Ascending aorta (tissue), 2 donors: ENCODE measurements around the gene SMCHD1. TPM values are rescaled to one million over a fixed set of nuclear protein-coding genes. Genes with fewer than 3 reads are reported as not detected.
"Not testable (repeated sequence)": the region's sequence is repeated elsewhere in the genome, so short reads cannot be mapped to it uniquely, and the experiment has no call there.

Source experiments
- DNase-seq, 2 donors: peaks; one replicate each; pipeline ENCODE4 v3.0.0-alpha.2; 2019; ENCODE audit warnings: low spot score in 2 of 2
- H3K27ac ChIP-seq, 2 donors: fragments of 200-600 bp; sonication (generic); one replicate each; pipeline ENCODE4 v1.5.1; 2016 to 2017; ENCODE audit warnings: mild to moderate bottlenecking in 1 of 2
- H3K27me3 ChIP-seq: fragments of 200-600 bp; sonication (generic); one replicate; pipeline ENCODE4 v1.5.1; 2017
- H3K36me3 ChIP-seq, 2 donors: fragments of 200-600 bp; sonication (generic); one replicate each; pipeline ENCODE4 v1.5.1; 2016
- H3K4me1 ChIP-seq, 2 donors: fragments of 200-600 bp; sonication (generic); one replicate each; pipeline ENCODE4 v1.5.1; 2016 to 2017; ENCODE audit warnings: mild to moderate bottlenecking in 1 of 2
- H3K4me3 ChIP-seq, 2 donors: fragments of 200-600 bp; sonication (generic); one replicate each; pipeline ENCODE4 v1.5.1; 2016 to 2017; ENCODE audit warnings: mild to moderate bottlenecking in 1 of 2
- H3K9me3 ChIP-seq, 2 donors: fragments of 200-600 bp; sonication (generic); one replicate each; pipeline ENCODE4 v1.5.1; 2016
- CTCF ChIP-seq, 3 experiments: fragments of 200-600 bp in 2 of 3; fragments of 450-650 bp in 1 of 3; sonication (generic) in 2 of 3; IDR thresholded peaks; one replicate each; pipeline ENCODE4 v1.5.1; 2016 to 2019; ENCODE audit warnings: antibody characterized with exemption in 3 of 3, mild to moderate bottlenecking in 1 of 3, moderate library complexity in 1 of 3
- intact Hi-C: fragments of 100-400 bp; cut with DNase I; formaldehyde crosslinking; loops from one replicate; pipeline ENCODE4 v1.15.1; 2023
- total RNA-seq: library from RNA; depleted of rRNA; stranded (reverse); fragments of >200 nt; gene quantifications from one replicate; pipeline ENCODE4 v1.1.0, GENCODE V29; 2016

SMCHD1 gene
- total RNA-seq, 1 donor from 2014 or later = 29.2 TPM

GRCh38 chr18:2847317-2848246, 192.1 kb downstream of the SMCHD1 start:
- TF ChIP-seq CTCF (IDR thresholded peaks at IDR 0.05) = peak in 1 of 3 experiments; percentile 11
- Histone ChIP-seq H3K4me1 (peaks cover 4 to 7% of the 10 kb centered on the region in 2 donors), H3K4me3 (peak overlapping the region; percentile 72 to 77), H3K9me3 (no peaks in the 10 kb centered on the region), H3K36me3 (no peaks in the 10 kb centered on the region), H3K27me3 (no peaks in the 10 kb centered on the region), H3K27ac (peak overlapping the region; percentile 79 to 86)
- intact Hi-C loops = loop anchor here (2.0 kb wide), 2 partner anchors 33 to 55 kb away; no protein-coding TSS in a partner anchor
- peak in 1 of 2 donors; percentile 73 for DNase-seq

DNA sequence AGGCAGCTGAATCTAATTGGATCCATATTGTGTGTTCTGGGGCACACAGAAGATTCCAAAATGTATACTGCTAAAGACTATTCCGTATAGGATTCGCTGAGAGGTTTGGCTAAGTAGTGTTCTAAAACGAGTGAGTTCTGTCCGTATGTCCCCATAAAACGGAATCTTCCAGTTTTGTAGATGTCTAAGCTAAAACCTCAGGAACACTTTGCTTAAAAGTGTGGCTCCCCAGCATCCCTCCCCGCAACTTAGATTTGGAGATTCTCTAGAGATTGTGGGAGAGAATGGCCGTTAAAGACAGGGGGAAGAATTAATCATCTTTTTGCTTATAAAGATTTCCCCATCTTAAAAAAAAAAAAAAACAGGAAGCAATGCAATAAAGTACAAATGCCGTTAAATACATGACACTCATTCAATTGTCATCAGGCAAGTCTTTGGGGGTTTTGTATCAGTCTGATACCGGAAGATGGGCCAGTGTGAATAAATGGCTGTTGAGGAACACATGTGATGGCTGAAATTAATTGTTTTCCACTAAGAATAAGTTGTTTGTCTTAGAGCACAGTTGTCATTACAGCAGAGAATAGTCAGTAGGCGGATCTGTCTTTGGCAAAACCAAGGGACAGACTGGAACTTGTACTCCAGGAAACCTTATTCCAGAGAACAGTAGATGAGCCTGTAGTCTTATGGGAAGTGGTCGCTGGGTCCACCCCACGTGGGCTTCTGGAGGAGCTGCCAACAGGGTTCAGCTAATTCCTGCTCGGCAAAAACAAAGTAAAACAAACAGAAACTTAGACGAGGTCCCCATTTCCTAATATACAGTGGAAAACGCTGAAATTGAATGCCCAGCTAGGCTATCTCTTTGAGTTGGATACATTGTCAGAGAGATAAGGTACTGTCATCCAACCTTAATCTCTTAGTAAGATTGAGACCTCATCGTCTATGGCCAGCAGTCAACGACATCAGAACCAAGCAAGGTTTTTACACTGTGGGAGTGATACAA, 193.0 kb downstream of the SMCHD1 start:
- no peaks in the 10 kb centered on the region for H3K36me3 ChIP-seq
- peak overlapping the region; percentile 79 to 86 for H3K27ac ChIP-seq
- H3K9me3 ChIP-seq = no peaks in the 10 kb centered on the region
- TF ChIP-seq CTCF (IDR thresholded peaks at IDR 0.05) = no peak
- intact Hi-C loops = no loop called here
- H3K27me3 ChIP-seq = no peaks in the 10 kb centered on the region
- peak overlapping the region; percentile 72 to 77 for H3K4me3 ChIP-seq
- peaks cover 4 to 7% of the 10 kb centered on the region in 2 donors for H3K4me1 ChIP-seq
- no peak for DNase-seq

GRCh38 chr18:2850816-2851215, 195.3 kb downstream of the SMCHD1 start:
- intact Hi-C loops = loop anchor here (10.0 kb wide), 1 partner anchor 604 kb away; the partner anchor contains the start of gene TGIF1
- Histone ChIP-seq H3K36me3 (no peaks in the 10 kb centered on the region), H3K27ac (no peak overlapping the region), H3K27me3 (no peaks in the 10 kb centered on the region), H3K4me1 (peaks cover 4 to 17% of the 10 kb centered on the region in 2 donors), H3K4me3 (no peak overlapping the region), H3K9me3 (no peaks in the 10 kb centered on the region)
- no peak for DNase-seq
- no peak for TF ChIP-seq CTCF (IDR thresholded peaks at IDR 0.05)

GRCh38 chr18:2851771-2852170, 196.2 kb downstream of the SMCHD1 start:
- intact Hi-C loops = loop anchor here (10.0 kb wide), 1 partner anchor 603 kb away; the partner anchor contains the start of gene TGIF1
- no peaks in the 10 kb centered on the region for H3K36me3 ChIP-seq
- no peak for DNase-seq
- no peak for TF ChIP-seq CTCF (IDR thresholded peaks at IDR 0.05)
- no peak overlapping the region for H3K27ac ChIP-seq
- H3K27me3 ChIP-seq = no peaks in the 10 kb centered on the region
- H3K4me3 ChIP-seq = no peak overlapping the region
- H3K4me1 ChIP-seq = peaks cover 4 to 21% of the 10 kb centered on the region in 2 donors
- H3K9me3 ChIP-seq = no peaks in the 10 kb centered on the region

DNA sequence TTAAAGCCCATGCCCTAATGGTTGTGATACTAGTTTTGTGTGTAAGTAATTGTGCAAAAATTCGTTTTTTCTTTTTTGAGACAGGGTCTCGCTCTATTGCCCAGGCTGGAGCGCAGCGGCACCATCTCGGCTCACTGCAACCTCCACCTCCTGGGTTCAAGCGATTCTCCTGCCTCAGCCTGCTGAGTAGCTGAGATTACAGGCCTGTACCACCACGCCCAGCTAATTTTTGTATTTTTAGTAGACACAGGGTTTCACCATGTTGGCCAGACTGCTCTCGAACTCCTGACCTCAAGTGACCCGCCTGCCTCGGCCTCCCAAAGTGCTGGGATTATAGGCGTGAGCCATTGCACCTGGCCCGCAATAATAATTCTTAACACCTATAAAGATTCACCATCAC, 196.9 kb downstream of the SMCHD1 start:
- intact Hi-C loops = loop anchor here (10.0 kb wide), 1 partner anchor 602 kb away; the partner anchor contains the start of gene TGIF1
- H3K9me3 ChIP-seq, H3K27me3 ChIP-seq, DNase-seq, H3K4me3 ChIP-seq, H3K27ac ChIP-seq, H3K36me3 ChIP-seq: not testable (repeated sequence)
- peaks cover 2 to 24% of the 10 kb centered on the region in 2 donors for H3K4me1 ChIP-seq
